BJ (cell line): Measurements from ENCODE around the gene COG6. TPM values are rescaled to one million over a fixed set of nuclear protein-coding genes. Genes with fewer than 3 reads are reported as not detected.

Experiments used
- CTCF ChIA-PET: fragments of 350-600 bp; formaldehyde crosslinking; extraction: SDS; loops from one replicate; lab custom pipeline; 2021; ENCODE audit warnings: antibody characterized with exemption, inconsistent platforms; lab: Yijun Ruan, JAX
- POLR2A ChIA-PET: fragments of 300-600 bp; sonication (Branson Sonifier 250); formaldehyde crosslinking; extraction: SDS; loops from one replicate; lab custom pipeline; 2021; ENCODE audit warnings: antibody characterized with exemption; lab: Charles Lee
- DNase-seq: peaks from one replicate; pipeline ENCODE4 v3.0.0-alpha.2; 2011; ENCODE audit warnings: low read depth
- H3K27me3 ChIP-seq: 2 replicates; pipeline ENCODE4 v1.6.0; 2011; ENCODE audit warnings: low read length; ENCODE audit not compliant: control insufficient read depth, insufficient read depth
- H3K36me3 ChIP-seq: 2 replicates; pipeline ENCODE4 v1.5.1; 2011; ENCODE audit warnings: low read length; ENCODE audit not compliant: control insufficient read depth, insufficient read depth
- H3K4me3 ChIP-seq: 2 replicates; pipeline ENCODE4 v1.5.1; 2011; ENCODE audit warnings: low read depth, mild to moderate bottlenecking, control low read depth, low read length
- CTCF ChIP-seq: IDR thresholded peaks from 2 replicates; pipeline ENCODE4 v1.5.1; 2011; ENCODE audit warnings: low read depth, mild to moderate bottlenecking, control low read depth, inconsistent platforms, low read length, moderate library complexity; ENCODE audit not compliant: insufficient read depth
- polyA plus RNA-seq: library from polyadenylated mRNA; depleted of rRNA; stranded (reverse); fragments of >200 nt; gene quantifications from 2 replicates; pipeline ENCODE4 v1.2.3, GENCODE V29; 2011

Gene COG6
- polyA plus RNA-seq, 1 experiment = 14.4 TPM

- Histone ChIP-seq H3K4me3 (no peak overlapping the region), H3K27me3 (no peaks in the 10 kb centered on the region), H3K36me3 (0 out of 2 replicates have a peak, but pooled peaks cover 2% of the 10 kb centered on the region)
- ChIA-PET POLR2A (no interaction called here), CTCF (no interaction called here)
- TF ChIP-seq CTCF = no peak
- DNase-seq = no peak
Measured at GRCh38 chr13:39699274-39699673, 43.8 kb downstream of the COG6 start.

- no peak for DNase-seq
- ChIA-PET CTCF (interaction anchor here (0.6 kb wide), 1 partner anchor 1067 kb away, joined by 4 read pairs; no protein-coding TSS in a partner anchor), POLR2A (no interaction called here)
- Histone ChIP-seq H3K4me3 (no peak overlapping the region), H3K27me3 (no peaks in the 10 kb centered on the region), H3K36me3 (no peaks in the 10 kb centered on the region)
- TF ChIP-seq CTCF = no peak
Measured at GRCh38 chr13:39712626-39713025, 57.2 kb downstream of the COG6 start.

- POLR2A ChIA-PET = no interaction called here
- CTCF ChIA-PET = interaction anchor here (0.7 kb wide), 1 partner anchor 18 kb away, joined by 3 read pairs; no protein-coding TSS in a partner anchor
- H3K36me3 ChIP-seq = no peaks in the 10 kb centered on the region
- no peak overlapping the region for H3K4me3 ChIP-seq
- no peaks in the 10 kb centered on the region for H3K27me3 ChIP-seq
- no peak for TF ChIP-seq CTCF
- no peak for DNase-seq
Measured at GRCh38 chr13:39729156-39729555, 73.7 kb downstream of the COG6 start.

GRCh38 chr13:39734952-39735351, 79.5 kb downstream of the COG6 start:
- no peak for TF ChIP-seq CTCF
- Histone ChIP-seq H3K27me3 (no peaks in the 10 kb centered on the region), H3K4me3 (no peak overlapping the region), H3K36me3 (no peaks in the 10 kb centered on the region)
- DNase-seq = no peak
- POLR2A ChIA-PET = interaction anchor here (0.6 kb wide), 1 partner anchor 107 kb away, joined by 3 read pairs; no protein-coding TSS in a partner anchor
- CTCF ChIA-PET = no interaction called here

- ChIA-PET CTCF (no interaction called here), POLR2A (no interaction called here)
- Histone ChIP-seq H3K4me3 (no peak overlapping the region), H3K36me3 (no peaks in the 10 kb centered on the region), H3K27me3 (no peaks in the 10 kb centered on the region)
- TF ChIP-seq CTCF = no peak
- no peak for DNase-seq
Measured at GRCh38 chr13:39737047-39737446, 81.6 kb downstream of the COG6 start.
